ENCODE measurements around the gene DISC1.

DNA sequence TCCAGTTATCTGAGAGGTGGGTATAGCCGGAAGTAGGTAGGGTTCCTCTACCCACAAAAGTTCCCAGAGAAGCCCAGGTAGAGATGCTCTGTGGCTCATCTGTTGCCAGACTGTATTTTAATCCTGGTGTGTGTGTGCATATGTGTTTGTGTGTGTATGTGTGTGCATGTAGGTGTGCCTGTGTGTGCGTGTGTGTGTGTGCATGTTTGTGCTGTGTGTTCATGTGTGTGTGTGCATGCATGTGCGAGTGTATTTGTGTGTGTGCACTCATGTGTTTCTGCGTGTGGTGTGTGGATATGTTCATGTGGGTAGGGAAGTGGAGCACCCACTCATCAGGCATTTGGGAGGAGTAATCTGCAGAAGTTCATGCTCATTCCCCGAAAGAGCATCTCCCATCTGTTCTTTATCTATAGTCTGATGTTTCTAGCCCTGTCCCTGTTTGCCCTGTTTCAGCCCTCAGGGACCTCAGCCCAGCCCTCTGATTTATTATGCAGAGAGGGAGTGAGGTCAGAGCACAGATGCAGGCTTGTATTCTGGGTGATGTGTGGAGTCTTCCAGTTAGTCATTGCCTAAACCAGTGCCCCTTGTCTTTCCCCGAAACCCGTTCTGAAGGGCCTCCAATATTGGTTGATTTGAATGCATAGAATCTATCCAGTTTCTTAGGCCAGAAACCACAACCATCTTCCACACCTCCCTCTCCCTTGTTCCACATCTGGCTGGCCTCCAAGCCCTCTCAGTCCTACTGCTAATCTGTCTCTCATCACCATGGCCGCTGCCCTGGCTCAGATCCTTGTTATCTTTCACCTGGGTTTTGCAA lies 69.1 kb downstream of the DISC1 start:
- TF ChIP-seq, protein P1, sequence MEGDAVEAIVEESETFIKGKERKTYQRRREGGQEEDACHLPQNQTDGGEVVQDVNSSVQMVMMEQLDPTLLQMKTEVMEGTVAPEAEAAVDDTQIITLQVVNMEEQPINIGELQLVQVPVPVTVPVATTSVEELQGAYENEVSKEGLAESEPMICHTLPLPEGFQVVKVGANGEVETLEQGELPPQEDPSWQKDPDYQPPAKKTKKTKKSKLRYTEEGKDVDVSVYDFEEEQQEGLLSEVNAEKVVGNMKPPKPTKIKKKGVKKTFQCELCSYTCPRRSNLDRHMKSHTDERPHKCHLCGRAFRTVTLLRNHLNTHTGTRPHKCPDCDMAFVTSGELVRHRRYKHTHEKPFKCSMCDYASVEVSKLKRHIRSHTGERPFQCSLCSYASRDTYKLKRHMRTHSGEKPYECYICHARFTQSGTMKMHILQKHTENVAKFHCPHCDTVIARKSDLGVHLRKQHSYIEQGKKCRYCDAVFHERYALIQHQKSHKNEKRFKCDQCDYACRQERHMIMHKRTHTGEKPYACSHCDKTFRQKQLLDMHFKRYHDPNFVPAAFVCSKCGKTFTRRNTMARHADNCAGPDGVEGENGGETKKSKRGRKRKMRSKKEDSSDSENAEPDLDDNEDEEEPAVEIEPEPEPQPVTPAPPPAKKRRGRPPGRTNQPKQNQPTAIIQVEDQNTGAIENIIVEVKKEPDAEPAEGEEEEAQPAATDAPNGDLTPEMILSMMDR (conservative IDR thresholded peaks at IDR 0.05 in 1 of 2, IDR thresholded peaks at IDR 0.05 in 1 of 2; ENCODE audit: low read depth in 1 of 2, low read length in 2 of 2), result no peak
- no peak for TF ChIP-seq EZH2 (IDR thresholded peaks at IDR 0.05; ENCODE audit: low read length, missing control alignments)

Data from fibroblast of lung (primary cell).